Cerebellar cortex (tissue), 1 donor: ENCODE data around the gene C1orf74.
"Not testable (repeated sequence)": the region's sequence is repeated elsewhere in the genome, so short reads cannot be mapped to it uniquely, and the experiment has no call there.

Source experiments
- DNase-seq: peaks from one replicate; pipeline ENCODE4 v3.0.0-alpha.2; 2015; ENCODE audit warnings: low spot score

Gene C1orf74

DNA sequence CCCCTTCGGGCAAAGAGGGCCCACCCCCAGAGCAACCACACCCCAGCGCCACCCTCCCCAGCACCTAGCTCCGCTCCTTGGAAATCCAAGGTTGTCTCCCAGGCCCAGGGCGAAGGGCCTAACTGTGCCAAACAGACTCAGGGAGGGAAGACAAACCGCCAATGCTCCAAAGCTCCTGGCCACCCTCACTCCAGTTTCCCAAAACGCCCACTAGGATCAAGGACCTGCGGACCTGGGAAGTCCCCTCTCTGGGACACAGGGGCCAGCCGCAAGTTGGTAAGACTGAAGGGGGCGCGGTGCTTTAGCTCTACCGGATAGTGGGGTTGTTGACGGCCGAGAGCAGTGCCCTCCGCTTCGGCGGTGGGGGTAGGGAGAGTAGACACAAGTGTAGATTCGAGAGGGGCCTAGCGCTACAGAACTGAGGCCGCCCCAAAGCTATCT, 21.0 kb upstream of the C1orf74 start:
- no peak for DNase-seq

DNA sequence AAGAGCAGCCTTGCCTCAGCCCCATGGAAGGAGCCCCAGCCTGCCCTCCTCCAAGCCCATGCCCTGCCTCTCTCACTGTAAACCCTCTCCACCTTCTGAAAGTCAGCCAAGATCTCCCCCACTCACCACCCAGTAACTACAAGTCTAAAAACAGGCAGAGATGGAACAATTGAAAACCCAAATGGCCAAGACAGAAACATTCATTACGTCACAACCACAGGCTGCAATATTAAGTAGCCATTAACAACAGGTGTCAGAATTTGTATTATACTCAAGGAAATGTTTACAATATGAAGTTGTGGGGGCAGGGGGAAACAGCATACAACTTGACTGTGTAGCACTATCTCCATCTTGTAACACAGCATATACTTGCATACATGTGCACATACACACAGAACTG, 19.2 kb upstream of the C1orf74 start:
- no peak for DNase-seq

DNA sequence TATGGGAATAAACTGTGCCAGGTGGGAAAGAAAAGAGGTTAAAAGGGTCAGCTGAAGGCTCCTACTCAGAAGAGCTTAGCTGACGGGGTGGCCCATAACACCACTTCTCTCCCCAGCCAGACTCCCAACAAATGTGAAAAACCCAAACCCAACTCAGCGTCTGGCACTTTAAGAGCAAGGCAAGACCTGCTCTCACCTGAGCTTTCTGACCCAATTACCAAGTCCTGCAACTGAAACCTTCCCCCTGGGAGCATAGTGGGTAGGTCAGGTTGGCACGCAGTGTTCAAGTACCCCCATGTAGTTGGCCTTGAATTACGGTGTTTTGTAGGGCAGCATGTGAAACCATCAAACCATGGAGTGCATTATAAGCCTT, 18.4 kb upstream of the C1orf74 start:
- DNase-seq = no peak

DNA sequence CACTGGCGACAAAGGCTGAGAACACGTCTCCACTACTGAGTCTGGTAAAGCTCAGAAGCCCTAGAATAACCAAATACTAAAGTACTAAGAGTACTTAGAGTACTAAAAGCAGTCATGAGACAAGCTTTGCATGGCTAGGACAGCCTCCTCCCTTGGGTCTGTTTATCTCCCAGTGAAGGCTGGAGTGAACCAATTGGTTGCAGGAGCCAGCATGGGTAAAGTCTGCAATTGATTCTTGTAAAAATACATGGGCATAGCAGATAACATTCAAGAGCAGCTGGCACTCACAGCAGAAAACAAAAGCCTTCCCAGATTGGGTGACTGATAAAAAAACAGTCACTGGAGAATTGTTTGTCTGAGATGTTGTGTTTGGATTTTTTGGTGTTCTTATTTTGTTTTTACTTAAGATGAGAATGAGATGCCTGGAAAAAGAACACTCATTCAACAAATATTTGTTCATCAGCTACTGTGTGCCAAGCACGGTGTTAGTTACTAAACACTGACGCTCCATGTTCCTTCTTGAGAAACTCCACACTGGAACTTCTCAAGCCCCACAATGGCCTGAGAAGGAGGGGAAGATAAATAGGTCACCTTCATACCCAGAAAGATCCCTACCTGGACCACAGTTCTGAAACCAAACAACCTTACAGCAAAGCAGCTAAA, 17.9 kb upstream of the C1orf74 start:
- no peak for DNase-seq

DNA sequence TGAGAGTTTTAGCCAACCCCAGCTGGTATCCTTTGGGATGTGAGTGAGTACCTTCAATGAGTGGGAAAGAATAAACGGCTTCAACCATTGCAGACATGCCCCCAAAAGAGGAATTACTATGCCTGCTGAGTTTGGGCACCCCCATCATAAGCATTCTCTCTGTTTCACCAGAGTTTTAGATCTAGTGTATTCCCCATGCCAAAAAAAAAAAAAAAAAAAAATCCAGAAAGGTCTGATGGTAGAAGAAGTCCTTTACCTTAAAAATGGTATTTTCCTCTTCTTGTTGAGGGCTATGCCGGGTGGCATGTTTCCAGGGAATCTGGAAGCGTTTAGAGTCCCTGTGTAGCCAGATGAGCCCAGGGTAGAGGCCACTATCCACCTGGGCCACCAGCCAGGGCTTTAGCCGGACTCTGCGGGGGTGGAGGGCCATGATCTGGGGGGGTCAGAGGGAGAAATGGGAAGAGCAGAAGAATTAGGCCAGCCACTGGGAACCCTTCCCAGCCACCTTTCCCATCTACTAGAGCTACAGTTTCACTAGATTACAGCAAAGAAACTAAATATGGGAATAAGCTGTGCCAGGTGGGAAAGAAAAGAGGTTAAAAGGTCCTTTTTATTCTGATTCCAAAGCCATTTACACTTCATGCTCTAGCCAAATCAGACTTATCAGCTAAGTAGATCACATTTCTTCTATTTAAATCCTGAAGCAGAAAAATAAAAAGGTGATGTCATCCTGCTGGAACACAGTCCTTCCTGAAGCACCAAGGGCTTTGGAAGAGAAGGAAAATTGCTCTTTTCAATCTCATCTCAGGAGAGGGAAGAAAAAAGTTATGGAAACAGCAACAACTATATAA, 16.9 kb upstream of the C1orf74 start:
- DNase-seq = peak; percentile 93

DNA sequence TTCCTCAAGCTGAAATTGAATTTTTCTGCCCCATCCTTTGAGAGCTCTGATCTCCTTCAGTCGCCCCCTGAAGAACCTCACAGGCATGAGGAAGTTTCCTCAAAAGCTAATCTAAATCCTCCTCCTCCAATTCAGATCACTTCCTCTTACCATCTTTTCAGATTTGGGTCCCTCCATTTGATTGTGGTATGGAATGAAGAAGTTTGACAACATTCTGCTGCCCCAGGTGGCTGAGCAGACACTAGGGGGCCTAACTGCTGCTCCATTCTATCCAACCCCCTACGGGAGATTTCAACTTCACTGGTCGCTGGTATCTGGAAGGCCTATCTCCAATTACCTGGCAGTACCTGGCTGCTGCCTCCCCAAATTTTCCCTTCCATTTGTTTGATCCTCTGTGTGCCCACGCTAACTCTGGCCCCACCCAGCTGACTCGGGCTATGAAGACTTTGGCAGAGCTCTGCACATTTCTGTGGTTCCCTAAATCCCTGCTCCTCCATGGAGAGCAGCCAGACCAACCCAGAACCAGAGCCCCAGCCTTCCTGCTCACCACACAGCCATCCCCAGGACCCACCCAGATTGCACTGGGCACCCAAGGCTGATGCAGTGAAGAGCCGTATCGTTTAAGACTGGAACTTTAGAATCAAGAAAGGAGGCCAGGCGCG, 13.8 kb upstream of the C1orf74 start:
- DNase-seq = no peak

DNA sequence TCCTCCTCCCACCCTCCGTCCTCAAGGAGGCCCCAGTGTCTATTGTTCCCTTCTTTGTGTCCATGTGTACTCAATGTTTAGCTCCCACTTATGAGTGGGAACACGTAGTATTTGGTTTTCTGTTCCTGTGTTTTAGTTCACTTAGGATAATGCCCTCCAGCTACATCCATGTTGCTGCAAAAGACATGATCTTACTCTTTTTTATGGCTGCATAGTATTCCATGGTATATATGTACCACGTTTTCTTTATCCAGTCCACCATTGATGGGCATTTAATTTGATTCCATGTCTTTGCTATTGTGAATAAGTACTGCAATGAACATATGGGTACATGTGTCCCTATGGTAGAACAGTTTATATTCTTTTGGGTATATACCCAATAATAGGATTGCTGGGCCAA, 9.4 kb upstream of the C1orf74 start:
- not testable (repeated sequence) for DNase-seq

DNA sequence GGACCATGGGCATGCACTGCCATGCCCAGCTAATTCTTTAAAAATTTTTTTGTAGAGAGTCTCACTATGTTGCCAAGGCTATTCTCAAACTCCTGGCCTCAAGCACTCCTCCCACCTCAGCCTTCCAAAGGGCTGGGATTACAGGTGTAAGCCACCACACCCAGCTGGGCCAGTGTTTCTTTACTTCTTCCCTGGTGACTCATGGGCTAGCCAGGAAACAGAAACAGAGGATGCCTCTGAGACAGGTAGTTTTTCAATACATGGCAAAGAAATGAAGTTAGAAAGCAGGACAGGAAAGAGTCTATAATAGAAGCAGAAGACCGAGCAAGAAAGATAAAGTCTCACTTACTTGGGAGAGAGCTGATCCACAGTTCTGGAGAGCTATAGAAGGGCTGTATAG, 7.6 kb upstream of the C1orf74 start:
- no peak for DNase-seq

DNA sequence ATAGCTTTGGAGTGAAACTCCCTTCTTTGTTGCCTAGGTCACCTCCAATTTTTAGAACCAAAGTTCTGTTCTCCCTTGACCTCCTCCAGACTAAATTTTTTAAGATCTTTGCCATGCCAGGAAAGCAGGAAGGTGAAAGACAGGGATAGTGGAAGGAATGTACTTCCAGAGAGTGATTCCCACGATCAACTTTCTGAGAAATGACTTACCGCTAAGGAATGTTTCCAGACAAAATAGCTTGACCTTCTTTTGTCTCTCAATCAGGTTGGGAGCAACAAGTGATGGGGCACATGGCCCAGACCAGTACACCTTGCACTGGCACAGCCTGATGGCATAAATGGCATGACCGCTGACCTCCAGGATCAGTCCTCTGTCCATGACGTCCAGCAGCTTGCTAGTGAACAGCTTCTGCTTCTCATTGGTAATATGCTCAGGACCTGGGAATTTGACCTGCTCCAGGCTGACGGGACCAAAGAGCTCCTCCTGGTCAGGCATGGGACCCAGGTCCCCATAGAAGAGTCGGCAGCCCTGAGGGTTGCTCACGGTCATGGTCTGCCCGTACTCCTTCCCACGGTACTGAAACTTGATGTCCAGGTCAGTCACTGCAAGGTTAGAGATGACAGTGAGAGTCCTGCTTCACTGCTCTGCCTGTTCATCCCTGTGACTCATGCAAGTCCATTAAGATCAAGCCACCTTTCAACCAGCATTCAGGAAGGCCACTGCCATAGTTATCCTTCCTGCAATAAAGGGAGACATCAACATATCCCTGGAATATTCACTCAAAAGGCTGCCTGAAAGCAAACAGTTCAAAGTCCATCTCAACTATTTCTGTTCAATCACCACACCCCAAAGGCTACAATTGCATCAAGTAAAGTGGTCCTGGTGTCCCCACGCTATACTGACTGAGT, 6.2 kb upstream of the C1orf74 start:
- no peak for DNase-seq

DNA sequence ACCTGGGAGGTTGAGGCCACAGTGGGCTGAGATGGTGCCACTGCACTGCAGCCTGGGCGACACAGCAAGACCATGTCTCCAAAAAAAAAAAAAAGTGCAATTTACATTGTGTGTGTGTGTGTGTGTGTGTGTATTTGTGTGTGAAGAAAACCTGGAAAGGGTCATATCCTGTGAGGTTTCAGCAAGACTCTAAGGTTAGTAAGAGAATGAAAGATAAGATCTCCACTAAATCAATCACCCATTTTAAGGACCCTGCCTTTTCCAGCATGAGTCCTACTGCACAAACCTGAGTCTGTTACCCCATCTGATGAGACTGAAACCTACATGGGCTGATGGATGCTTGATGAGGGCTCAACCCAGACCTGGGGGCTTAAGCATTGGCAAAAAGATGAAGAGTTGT, 4.9 kb upstream of the C1orf74 start:
- DNase-seq = no peak

DNA sequence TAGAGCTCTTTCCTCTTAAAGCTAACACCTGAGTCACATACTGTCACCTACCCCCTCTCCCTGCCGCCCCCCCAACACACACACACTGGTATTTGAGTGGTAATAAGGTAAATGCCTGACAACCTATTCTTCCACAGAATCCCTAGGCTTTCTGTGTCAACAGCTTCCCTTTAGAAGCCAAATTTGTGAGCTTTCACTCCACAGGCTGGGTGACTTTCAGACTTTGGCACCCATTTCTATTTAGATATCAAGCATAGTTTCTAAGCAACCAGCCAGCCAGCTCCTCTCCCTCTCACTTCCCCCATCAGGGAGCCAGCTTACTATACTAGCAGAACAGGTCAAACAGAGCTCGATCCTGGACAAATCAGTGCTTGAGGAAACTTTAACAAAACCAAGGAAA, 3.2 kb upstream of the C1orf74 start:
- no peak for DNase-seq

DNA sequence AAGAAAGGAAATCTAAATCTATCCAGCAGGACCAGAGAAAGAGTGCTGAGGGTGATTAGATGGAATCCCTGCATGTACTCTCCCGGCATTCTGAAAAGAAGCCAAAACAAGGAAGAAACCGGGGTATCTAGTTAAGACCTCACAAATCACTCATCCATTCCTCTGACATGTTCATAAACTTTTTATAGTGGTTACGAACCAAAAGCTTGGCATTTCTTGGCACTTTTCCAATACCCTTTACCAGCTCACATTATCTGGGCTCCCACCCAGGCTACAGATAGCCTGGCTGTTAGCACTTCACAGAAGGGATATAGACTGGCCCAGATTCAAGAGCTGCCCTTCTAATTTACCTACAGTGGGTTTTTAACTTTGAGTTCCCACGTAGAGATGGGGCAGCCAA, 1.8 kb upstream of the C1orf74 start:
- no peak for DNase-seq

DNA sequence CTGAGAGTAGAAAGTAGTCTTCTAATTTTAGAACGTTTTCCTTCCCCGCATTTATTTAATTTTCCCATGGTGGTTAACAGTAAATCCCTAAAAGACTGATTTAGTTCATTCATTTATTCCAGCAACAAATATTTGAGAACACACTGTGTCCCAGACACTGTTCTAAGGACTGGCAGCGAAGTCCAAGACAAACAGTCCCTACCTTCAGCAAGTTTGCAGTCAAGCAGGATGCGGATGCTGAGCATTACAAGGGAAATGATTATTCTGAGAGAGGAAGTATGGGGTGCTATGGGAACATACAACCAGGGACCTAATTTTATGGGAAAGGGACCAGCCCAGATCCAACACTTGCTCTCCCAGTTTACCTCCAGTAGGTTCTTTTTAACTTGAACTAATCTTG, 1.2 kb upstream of the C1orf74 start:
- no peak for DNase-seq

DNA sequence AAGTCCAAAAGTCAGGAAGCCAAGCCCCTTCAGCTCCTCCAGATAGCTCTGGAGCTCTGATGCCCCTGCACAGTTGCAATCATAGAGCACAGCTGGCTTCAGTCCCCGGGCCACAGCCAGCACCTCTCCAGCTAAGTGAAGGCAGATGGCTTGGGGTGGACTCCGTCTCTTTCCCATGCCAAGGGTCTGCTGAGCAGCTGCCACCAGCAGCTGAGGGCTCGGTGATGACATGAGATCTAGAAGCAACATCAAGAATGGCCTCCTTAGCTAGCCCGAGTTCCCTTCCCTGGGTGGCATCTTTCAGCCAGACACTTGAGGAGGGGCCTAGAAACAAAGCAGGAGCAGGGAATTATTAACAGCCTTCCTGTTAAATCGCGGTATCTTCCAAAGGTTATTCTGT, 973 bp downstream of the C1orf74 start:
- no peak for DNase-seq

DNA sequence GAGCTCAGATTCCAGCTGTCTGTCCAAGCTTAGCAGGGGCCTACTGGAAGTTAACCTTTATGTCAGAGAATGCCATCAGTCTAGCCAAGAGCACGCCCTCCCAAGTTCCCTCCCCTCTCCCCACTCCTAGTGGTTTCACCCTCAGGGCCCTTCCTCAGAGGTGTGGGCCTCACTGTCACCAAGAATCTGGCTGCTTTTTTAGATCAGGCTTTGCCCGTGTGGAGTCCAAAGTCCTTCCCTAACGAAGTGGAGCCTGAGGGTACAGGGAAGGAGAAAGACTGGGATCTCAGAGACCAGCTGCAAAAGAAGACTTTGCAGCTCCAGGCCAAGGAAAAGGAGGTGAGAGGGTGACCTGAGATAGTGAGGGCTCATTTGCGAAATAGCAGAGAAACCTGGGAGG, 4.1 kb downstream of the C1orf74 start:
- DNase-seq = no peak

DNA sequence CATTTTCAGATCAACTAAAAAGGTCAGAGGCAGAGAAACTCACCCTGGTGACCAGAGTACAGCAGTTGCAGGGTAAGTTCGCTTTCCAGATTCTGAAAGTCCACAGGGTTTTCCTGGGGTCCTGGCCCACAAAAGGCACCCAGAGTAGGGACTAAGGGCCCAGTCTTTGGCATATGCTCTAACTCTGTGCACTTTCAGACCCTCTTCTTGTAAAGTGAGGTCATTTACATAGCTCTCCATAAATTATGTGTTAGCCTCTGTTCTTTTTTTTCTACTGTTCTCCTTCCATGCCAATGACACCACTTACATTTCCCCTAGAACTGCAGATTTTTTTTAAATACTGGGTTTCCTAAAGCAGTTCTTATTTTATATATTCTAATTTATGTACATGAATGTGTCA, 6.3 kb downstream of the C1orf74 start:
- no peak for DNase-seq

DNA sequence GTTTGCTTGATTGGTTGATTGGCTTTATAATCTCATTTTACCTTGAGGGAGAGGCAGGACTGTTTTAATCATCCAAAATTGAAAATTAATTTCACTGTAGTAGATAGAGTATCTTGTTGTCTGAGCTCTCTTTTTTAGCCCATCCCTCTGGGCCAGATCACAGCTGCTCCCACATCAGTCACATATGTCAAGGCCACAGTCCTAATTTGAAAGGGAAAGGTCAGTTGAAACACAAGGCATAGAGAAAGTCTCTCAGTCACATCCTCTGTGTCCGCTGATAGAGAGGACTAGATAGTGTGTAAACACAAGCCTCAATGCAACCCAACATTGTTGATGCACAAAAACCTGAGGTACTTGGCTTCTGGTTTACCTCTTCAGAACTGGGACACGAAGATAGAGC, 6.8 kb downstream of the C1orf74 start:
- no peak for DNase-seq

DNA sequence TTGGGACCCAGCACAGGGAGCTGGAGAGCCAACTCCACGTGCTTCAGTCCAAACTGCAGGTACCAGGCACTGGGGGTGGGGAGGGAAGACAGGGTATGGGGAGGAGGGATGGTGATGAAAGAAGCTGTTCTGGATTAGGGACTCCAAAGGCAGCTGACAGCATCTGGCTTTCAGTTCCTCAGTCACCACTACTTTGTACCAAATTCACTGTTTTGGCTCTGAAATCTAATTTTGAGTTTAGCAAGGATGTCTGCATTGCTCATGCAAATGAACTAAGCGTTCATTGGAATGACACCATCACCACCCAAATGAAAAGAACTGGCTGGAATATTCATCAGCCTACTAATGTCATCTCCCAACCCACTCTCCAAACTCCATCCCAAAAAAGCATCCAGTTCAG, 8.7 kb downstream of the C1orf74 start:
- DNase-seq = no peak

DNA sequence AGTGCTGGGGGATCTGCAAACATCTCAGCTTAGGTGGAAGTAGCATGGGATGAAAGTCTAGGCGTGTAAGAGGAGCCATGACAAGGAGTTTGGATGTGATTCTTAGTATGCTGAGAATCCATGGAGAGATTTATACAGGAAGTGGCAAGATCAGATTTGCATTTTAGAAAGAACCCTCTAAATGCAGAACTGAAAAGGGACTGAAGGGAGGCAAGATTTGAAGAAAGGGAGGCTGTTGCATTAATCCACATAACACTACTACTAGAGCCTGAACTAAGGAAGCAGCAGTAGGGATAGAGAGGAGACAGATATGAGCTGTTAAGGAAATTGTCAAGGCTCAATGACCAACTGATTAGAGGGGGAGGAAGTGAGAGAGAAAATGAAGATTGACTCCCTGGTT, 9.8 kb downstream of the C1orf74 start:
- DNase-seq = no peak

DNA sequence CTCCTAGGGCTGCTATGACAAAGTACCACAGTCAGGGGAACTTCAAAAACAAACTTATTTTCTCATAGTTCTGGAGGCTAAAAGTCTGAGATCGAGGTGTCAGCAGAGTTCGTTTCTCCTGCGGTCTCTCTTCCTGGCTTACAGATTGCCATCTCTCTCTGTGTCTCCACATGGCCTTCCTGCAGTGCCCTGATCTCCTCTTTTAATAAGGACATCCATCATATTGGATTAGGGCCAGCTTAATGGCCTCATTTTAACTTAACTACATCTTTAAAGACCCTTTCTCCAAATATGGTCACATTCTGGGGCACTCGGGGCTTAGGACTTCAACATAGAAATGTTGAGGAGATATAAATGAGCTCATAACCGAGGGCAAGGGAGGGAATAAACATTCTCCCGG, 12.2 kb downstream of the C1orf74 start:
- DNase-seq = no peak

DNA sequence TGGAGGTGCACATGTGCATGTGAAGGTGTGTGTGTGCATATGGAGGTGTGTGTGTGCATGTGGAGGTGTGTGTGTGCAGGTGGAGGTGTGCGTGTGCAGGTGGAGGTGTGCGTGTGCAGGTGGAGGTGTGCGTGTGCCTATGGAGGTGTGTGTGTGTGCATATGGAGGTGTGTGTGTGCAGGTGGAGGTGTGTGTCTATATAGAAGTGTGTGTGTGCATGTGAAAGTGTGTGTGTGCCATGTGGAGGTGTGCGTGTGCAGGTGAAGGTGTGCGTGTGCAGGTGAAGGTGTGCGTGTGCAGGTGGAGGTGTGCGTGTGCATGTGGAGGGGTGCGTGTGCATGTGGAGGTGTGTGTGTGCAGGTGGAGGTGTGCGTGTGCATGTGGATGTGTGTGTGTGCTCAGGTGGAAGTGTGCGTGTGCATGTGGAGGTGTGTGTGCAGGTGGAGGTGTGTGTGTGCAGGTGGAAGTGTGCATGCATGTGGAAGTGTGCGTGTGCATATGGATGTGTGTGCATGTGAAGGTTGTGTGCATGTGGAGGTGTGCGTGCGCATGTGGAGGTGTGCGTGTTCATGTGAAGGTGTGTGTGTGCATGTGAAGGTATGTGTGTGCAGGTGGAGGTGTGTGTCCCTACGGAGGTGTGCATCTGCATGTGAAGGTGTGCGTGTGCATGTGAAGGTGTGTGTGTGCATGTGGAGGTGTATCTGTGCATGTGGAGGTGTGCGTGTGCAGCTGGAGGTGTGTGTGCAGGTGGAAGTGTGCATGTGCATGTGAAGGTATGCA, 13.5 kb downstream of the C1orf74 start:
- no peak for DNase-seq
